HEK293T (cell line): ENCODE results near the gene COL23A1.

Source experiments
- ARNT ChIP-seq: fragments of 450-650 bp; IDR thresholded peaks from 2 replicates; pipeline ENCODE4 v1.6.1; 2017; ENCODE audit warnings: mild to moderate bottlenecking
- BHLHE40 ChIP-seq: fragments of 450-650 bp; IDR thresholded peaks from 2 replicates; pipeline ENCODE4 v1.6.1; 2016; ENCODE audit warnings: mild to moderate bottlenecking, moderate library complexity, borderline replicate concordance
- FOXK2 ChIP-seq: fragments of 450-650 bp; IDR thresholded peaks from 2 replicates; pipeline ENCODE4 v1.6.1; 2016; ENCODE audit warnings: mild to moderate bottlenecking
- FOXM1 ChIP-seq: fragments of 450-650 bp; IDR thresholded peaks from 2 replicates; pipeline ENCODE4 v1.6.1; 2017; ENCODE audit warnings: mild to moderate bottlenecking, borderline replicate concordance
- HDGF ChIP-seq: fragments of 450-650 bp; IDR thresholded peaks from 2 replicates; pipeline ENCODE4 v1.6.1; 2017; ENCODE audit warnings: antibody characterized with exemption, borderline replicate concordance
- SP1 ChIP-seq: fragments of 450-650 bp; IDR thresholded peaks from 2 replicates; pipeline ENCODE4 v1.6.1; 2017
- SUZ12 ChIP-seq: fragments of 450-650 bp; IDR thresholded peaks from 2 replicates; pipeline ENCODE4 v1.6.1; 2016; ENCODE audit warnings: mild to moderate bottlenecking
- TARDBP ChIP-seq: fragments of 450-650 bp; IDR thresholded peaks from 2 replicates; pipeline ENCODE4 v1.6.1; 2016

GRCh38 chr5:178365501-178366440 lies 224.4 kb downstream of the COL23A1 start:
- no peak for TF ChIP-seq TARDBP
- no peak for TF ChIP-seq BHLHE40
- no peak for TF ChIP-seq SP1
- no peak for TF ChIP-seq ARNT
- TF ChIP-seq FOXK2, result no peak
- TF ChIP-seq HDGF, result no peak
- TF ChIP-seq SUZ12, result no peak
- no peak for TF ChIP-seq FOXM1
